ENCODE data around the gene EYA4. TPM values are rescaled to one million over a fixed set of nuclear protein-coding genes. Genes with fewer than 3 reads are reported as not detected.

The EYA4 gene
- total RNA-seq, 4 donors from 2014 or later = 0.10 to 3.4 (median 0.23) TPM; not detected in 1

- Histone ChIP-seq H3K4me3 (no peak overlapping the region), H3K9me3 (no peaks in the 10 kb centered on the region), H3K36me3 (no peaks in the 10 kb centered on the region), H3K27ac (no peak overlapping the region), H3K27me3 (no peaks in the 10 kb centered on the region), H3K4me1 (no peaks in the 10 kb centered on the region)
- TF ChIP-seq CTCF (IDR thresholded peaks at IDR 0.05) = no peak
- TF ChIP-seq POLR2A (IDR thresholded peaks at IDR 0.05) = no peak
- TF ChIP-seq POLR2AphosphoS5 (IDR thresholded peaks at IDR 0.05) = no peak
- TF ChIP-seq EP300 (IDR thresholded peaks at IDR 0.05) = no peak
- no peak for DNase-seq (ENCODE audit: low spot score in 2 of 2)
- WGBS = 88% methylated on average over 2 of the region's 2 CpGs
Measured at GRCh38 chr6:133350928-133351327, 109.8 kb downstream of the EYA4 start.

- no peak overlapping the region for H3K27ac ChIP-seq
- DNase-seq (ENCODE audit: low spot score in 2 of 2) = no peak
- H3K4me3 ChIP-seq = no peak overlapping the region
- TF ChIP-seq POLR2A (IDR thresholded peaks at IDR 0.05) (no peak), CTCF (IDR thresholded peaks at IDR 0.05) (no peak), EP300 (IDR thresholded peaks at IDR 0.05) (no peak), POLR2AphosphoS5 (IDR thresholded peaks at IDR 0.05) (no peak)
- H3K9me3 ChIP-seq = no peaks in the 10 kb centered on the region
- H3K4me1 ChIP-seq = no peaks in the 10 kb centered on the region
- 98% methylated on average over 1 of the region's 1 CpG for WGBS
- H3K27me3 ChIP-seq = no peaks in the 10 kb centered on the region
- H3K36me3 ChIP-seq = no peaks in the 10 kb centered on the region
Measured at GRCh38 chr6:133352046-133352445, 110.9 kb downstream of the EYA4 start.

GRCh38 chr6:133353061-133353460 is 111.9 kb downstream of the EYA4 start:
- no peaks in the 10 kb centered on the region for H3K4me1 ChIP-seq
- no peaks in the 10 kb centered on the region for H3K9me3 ChIP-seq
- no peaks in the 10 kb centered on the region for H3K36me3 ChIP-seq
- no peak for TF ChIP-seq CTCF (IDR thresholded peaks at IDR 0.05)
- TF ChIP-seq EP300 (IDR thresholded peaks at IDR 0.05) = no peak
- no peak for TF ChIP-seq POLR2AphosphoS5 (IDR thresholded peaks at IDR 0.05)
- no peak for TF ChIP-seq POLR2A (IDR thresholded peaks at IDR 0.05)
- 76% methylated on average over 1 of the region's 1 CpG for WGBS
- no peak for DNase-seq (ENCODE audit: low spot score in 2 of 2)
- H3K4me3 ChIP-seq = no peak overlapping the region
- no peaks in the 10 kb centered on the region for H3K27me3 ChIP-seq
- no peak overlapping the region for H3K27ac ChIP-seq

- H3K27ac ChIP-seq = no peak overlapping the region
- TF ChIP-seq POLR2A (IDR thresholded peaks at IDR 0.05) = no peak
- TF ChIP-seq CTCF (IDR thresholded peaks at IDR 0.05) = no peak
- no peak for TF ChIP-seq EP300 (IDR thresholded peaks at IDR 0.05)
- no peak for TF ChIP-seq POLR2AphosphoS5 (IDR thresholded peaks at IDR 0.05)
- no peaks in the 10 kb centered on the region for H3K4me1 ChIP-seq
- WGBS = 71% methylated on average over 3 of the region's 3 CpGs
- H3K4me3 ChIP-seq = no peak overlapping the region
- H3K36me3 ChIP-seq = no peaks in the 10 kb centered on the region
- H3K27me3 ChIP-seq = no peaks in the 10 kb centered on the region
- no peak for DNase-seq (ENCODE audit: low spot score in 2 of 2)
- H3K9me3 ChIP-seq = no peaks in the 10 kb centered on the region
Measured at GRCh38 chr6:133355922-133356321, 114.8 kb downstream of the EYA4 start.

GRCh38 chr6:133358574-133359150 is 117.5 kb downstream of the EYA4 start:
- Histone ChIP-seq H3K27me3 (no peaks in the 10 kb centered on the region), H3K36me3 (no peaks in the 10 kb centered on the region), H3K4me1 (no peaks in the 10 kb centered on the region), H3K9me3 (no peaks in the 10 kb centered on the region), H3K4me3 (no peak overlapping the region), H3K27ac (no peak overlapping the region)
- 75% methylated on average over 5 of the region's 5 CpGs for WGBS
- DNase-seq (ENCODE audit: low spot score in 2 of 2) = no peak
- TF ChIP-seq EP300 (IDR thresholded peaks at IDR 0.05) = no peak

GRCh38 chr6:133359256-133359655 is 118.1 kb downstream of the EYA4 start:
- Histone ChIP-seq H3K9me3 (no peaks in the 10 kb centered on the region), H3K4me1 (no peaks in the 10 kb centered on the region), H3K27ac (no peak overlapping the region), H3K36me3 (no peaks in the 10 kb centered on the region), H3K27me3 (no peaks in the 10 kb centered on the region), H3K4me3 (no peak overlapping the region)
- no peak for DNase-seq (ENCODE audit: low spot score in 2 of 2)
- WGBS = 89% methylated on average over 1 of the region's 1 CpG
- TF ChIP-seq POLR2AphosphoS5 (IDR thresholded peaks at IDR 0.05) = no peak
- TF ChIP-seq EP300 (IDR thresholded peaks at IDR 0.05) = no peak
- no peak for TF ChIP-seq POLR2A (IDR thresholded peaks at IDR 0.05)
- no peak for TF ChIP-seq CTCF (IDR thresholded peaks at IDR 0.05)
